GM12801 (cell line): ENCODE results near the gene PPFIBP2.

ENCODE experiments used
- CTCF ChIP-seq: IDR thresholded peaks from one replicate; pipeline ENCODE4 v1.5.1; 2011; ENCODE audit warnings: control low read depth; ENCODE audit not compliant: insufficient read length; ENCODE audit errors: extremely low read depth

Gene PPFIBP2

GRCh38 chr11:7591107-7591894 lies 77.5 kb downstream of the PPFIBP2 start:
- TF ChIP-seq CTCF: no peak

- TF ChIP-seq CTCF: no peak
These were observed 78.2 kb downstream of the PPFIBP2 start for GRCh38 chr11:7591987-7592386.

GRCh38 chr11:7592711-7593110 lies 78.9 kb downstream of the PPFIBP2 start:
- no peak for TF ChIP-seq CTCF

- no peak for TF ChIP-seq CTCF
These were observed 79.7 kb downstream of the PPFIBP2 start for GRCh38 chr11:7593481-7593880.

GRCh38 chr11:7595016-7595866 lies 81.4 kb downstream of the PPFIBP2 start:
- no peak for TF ChIP-seq CTCF

GRCh38 chr11:7595951-7596350 lies 82.2 kb downstream of the PPFIBP2 start:
- no peak for TF ChIP-seq CTCF

- no peak for TF ChIP-seq CTCF
These were observed 83.2 kb downstream of the PPFIBP2 start for GRCh38 chr11:7596975-7597391.
